HG03175 (cell line): ENCODE data around the gene PNKD.

Experiments used
- ATAC-seq: cut with Tn5 transposase; IDR thresholded peaks from one replicate; pipeline ENCODE4 v1.9.1; 2021; ENCODE audit warnings: mild to moderate bottlenecking, moderate library complexity; ENCODE audit not compliant: unreplicated experiment

Gene PNKD

DNA sequence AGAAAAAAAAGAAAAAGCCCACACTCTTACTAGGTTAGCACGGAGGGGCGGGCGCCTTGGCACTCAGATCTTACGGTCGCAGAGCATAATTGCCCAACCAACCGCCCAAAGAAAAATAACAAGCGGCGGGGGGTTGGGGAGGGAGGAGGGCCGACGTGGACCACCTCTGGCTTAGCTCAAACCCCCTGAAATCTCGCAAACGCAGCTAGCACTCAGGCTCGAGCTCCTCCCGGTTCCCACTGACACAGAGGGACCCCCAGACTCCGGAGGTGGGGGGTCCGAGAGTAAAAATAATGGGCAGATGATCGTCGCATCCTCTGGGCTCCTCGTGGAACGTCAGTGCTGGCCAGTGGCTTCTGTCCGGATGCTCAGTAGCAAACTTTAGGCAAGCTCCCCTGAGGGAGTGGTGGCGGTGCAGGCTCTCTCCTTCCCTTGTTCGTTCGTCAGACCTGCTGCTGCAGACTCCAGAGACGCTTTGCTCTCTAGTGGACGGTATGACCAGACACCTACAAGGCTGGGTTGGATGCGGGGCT is 98.4 kb downstream of the PNKD start:
- no peak for ATAC-seq

- no peak for ATAC-seq
Observed at GRCh38 chr2:218369330-218369729, 99.0 kb downstream of the PNKD start.

- no peak for ATAC-seq
Observed at GRCh38 chr2:218370410-218371063, 100.2 kb downstream of the PNKD start.

- ATAC-seq = no peak
Observed at GRCh38 chr2:218371983-218372350, 101.6 kb downstream of the PNKD start.

DNA sequence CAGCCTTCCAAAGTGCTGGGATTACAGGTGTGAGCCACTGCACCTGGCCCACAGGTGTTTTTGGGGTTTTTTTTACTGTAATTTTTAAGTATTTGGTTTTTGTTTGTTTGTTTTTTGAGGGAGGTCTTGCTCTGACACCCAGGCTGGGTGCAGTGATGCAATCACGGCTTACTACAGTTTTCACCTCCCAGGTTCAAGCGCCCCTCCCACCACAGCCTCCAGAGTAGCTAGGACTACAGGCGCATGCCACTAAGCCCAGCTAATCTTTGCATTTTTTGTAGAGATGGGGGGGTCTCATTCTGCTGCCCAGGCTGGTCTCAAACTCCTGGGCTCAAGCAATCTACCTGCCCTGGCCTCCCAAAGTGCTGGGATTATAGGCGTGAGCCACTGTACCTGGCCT is 104.5 kb downstream of the PNKD start:
- ATAC-seq = no peak

DNA sequence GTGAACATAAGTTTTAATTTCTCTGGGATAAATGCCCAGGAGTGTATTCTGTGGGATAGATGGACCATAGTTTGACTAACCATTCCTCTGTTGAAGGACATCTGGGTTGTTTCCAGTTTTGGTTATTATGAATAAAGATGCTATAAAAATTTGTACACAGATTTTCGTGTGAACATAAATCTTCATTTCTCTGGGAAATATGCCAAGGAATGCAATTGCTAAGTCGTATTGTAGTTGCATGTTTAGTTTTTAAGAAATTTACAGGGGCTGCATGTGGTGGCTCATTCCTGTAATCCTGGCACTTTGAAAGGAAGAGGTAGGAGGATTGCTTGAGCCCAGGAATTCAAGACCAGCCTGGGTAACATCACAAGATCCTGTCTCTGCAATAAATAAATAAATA is 104.9 kb downstream of the PNKD start:
- ATAC-seq = no peak

DNA sequence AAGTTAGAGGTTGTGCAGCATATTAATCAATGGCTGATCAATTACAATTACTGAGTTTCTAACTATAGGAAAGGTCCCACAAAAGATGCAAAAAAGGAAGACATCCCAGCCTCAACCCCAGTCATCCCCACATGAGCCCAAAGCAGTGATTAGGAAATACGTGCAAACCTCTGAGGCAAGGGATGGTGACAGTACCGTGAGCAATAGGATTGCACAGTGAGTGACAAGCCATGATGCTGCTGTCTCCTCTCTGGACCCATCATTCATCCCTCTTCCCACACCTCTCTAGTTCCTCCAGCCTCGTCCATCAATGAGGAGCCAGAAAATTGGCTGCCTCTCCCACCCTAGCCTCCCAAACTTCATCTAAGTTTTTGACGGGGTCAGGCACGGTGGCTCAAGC is 107.7 kb downstream of the PNKD start:
- ATAC-seq = no peak

DNA sequence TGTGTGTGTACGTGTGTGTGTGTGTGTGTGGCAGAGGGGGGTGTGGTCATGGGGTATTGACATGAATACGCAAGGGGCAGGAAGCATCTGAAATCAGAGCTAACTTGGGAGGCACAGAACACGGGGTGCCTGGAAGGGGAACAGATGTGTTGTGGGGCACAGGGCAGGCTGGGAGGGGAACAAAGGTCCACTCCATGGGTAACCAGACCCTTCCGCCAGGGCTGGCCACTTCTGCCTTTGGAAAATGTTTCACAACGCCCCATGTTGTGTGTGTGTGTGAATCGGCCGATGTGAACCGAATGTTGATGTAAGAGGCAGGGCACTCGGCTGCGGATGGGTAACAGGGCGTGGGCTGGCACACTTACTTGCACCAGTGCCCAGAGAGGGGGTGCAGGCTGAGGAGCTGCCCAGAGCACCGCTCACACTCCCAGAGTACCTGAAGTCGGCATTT is 111.6 kb downstream of the PNKD start, which contains the start of gene SLC11A1:
Gene SLC11A1 (plus strand): TSS at position 358 of the 451 bp plus-strand sequence. CDS start 96 bp downstream, outside the sequence.
- no peak for ATAC-seq

GRCh38 chr2:218382785-218383184 is 112.5 kb downstream of the PNKD start:
- ATAC-seq = no peak

GRCh38 chr2:218383892-218384519 is 113.7 kb downstream of the PNKD start:
- ATAC-seq = no peak

GRCh38 chr2:218384975-218385374 is 114.7 kb downstream of the PNKD start:
- ATAC-seq = no peak

DNA sequence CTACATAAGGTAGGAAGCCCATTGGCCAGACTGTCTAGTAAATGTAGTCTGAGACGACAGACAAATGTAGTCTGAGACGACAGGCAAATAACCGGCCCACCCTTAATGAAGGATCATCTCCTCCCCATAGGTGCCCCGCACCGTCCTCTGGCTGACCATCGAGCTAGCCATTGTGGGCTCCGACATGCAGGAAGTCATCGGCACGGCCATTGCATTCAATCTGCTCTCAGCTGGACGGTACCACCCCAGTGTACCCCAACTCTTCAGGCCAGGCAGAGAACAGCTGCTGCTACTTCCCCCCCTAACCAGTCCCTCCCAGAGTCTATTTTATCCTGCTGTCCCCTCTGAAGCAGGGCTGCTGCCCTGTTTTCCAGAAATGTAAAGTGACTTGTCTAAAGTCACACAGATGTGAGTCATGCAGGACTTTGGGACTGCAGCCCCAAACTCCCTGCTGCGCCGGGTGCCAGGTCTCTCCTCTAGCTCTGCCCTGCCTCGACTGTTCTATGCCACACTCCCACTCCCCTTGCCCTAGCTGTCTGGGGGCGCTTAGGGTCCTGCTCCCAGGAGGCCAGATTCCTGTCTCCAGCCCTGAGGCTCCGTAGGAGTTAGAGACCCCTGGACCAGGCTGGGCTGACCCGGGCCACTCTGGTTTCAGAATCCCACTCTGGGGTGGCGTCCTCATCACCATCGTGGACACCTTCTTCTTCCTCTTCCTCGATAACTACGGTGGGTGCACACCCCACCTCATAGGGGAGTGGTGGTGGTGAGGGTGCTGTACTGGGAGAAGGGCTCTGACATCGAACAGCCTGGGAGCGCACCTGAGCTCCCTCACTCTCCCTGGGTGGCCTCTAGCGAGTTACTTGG is 116.4 kb downstream of the PNKD start:
- no peak for ATAC-seq

- no peak for ATAC-seq
Observed at GRCh38 chr2:218387369-218388194, 117.3 kb downstream of the PNKD start.

DNA sequence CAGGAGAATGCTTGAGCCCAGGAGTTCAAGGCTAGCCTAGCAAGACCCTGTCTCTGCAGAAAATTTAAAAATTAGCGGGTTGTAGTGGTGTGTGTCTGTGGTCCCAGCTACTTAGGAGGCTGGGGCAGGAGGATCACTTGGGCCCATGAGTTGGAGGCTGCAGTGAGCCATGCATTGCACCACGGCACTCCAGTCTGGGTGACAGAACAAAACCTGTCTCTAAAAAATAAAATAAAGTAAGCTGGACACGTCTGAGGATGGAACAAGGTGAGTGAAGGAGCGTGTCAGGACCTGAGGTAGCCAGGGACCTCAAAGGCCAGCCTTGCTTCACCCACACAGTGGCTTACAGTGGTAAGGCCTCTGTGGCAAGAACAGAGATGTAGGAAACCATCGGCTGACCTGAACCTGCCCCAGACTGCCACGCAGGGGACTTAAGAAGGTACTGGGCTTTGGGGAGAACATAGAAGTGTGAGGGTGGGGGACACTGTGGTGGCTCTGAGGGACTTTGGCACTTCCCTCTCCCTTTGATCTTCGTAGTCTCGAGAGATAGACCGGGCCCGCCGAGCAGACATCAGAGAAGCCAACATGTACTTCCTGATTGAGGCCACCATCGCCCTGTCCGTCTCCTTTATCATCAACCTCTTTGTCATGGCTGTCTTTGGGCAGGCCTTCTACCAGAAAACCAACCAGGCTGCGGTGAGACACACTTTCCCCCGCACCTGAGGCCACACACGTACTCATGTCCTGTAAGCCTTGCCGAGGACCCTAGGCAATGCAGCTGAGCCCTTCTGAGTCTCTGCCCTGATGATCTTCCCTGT is 119.2 kb downstream of the PNKD start:
- no peak for ATAC-seq

DNA sequence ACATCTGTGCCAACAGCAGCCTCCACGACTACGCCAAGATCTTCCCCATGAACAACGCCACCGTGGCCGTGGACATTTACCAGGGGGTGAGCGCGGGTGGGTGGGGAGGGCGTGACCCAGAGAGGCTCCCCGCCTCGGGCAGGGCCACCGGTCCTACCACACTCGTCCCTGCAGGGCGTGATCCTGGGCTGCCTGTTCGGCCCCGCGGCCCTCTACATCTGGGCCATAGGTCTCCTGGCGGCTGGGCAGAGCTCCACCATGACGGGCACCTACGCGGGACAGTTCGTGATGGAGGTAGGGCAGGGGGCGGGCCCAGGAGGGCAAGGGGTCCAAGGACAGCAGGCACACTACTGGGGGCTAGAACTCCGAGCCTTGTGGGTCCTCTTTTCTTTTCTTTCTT is 120.9 kb downstream of the PNKD start:
- ATAC-seq = no peak

DNA sequence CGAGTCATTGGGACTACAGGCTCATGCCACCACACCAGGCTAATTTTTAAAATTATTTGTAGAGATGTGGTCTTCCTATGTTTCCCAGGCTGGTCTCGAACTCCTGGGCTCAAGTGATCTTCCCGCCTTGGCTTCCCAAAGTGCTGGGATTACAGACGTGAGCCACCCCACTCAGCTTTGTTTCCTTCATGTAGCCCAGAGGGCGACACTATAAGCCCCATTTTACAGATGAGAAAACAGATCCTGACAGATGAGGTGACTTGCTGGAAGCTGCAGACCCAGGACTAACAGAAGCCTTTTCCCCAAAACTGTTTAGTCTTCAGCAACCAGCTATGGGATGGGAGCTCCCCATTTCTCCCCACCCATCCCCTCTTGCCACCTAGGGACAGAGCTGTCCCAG is 122.1 kb downstream of the PNKD start:
- no peak for ATAC-seq

- ATAC-seq = no peak
Observed at GRCh38 chr2:218392891-218393462, 122.7 kb downstream of the PNKD start.

DNA sequence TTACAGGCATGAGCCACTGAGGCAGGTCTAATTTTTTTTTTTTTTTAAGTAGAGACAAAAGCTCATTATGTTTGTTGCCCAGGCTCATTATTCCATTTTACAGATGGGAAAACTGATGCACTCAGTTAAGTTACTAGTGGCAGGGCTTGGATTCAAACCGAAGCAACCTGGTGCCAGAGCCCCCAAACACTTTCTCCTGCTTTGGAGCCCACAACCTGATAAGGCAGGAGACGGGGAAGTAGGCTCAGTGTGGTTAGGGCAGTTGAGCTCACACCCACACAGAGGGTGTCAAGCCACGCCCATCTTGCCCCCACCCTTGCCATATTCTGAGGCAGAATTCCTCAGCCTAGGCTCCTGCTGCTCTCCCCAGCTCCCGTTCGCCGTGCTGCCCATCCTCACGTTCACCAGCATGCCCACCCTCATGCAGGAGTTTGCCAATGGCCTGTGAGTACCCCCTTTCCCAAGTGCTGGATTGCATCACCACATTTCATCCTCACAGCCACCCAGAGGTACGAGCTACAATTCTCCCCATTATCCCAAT is 123.5 kb downstream of the PNKD start:
- ATAC-seq = no peak
